GM12874 (cell line): ENCODE measurements around the gene MAML3.

Experiments used
- TF ChIP-seq, protein P1 (sequence below): IDR thresholded peaks from 2 replicates; pipeline ENCODE4 v1.5.1; 2011; ENCODE audit warnings: low read depth, mild to moderate bottlenecking, control low read depth, low read length, moderate library complexity; ENCODE audit not compliant: insufficient read depth

The MAML3 gene

DNA sequence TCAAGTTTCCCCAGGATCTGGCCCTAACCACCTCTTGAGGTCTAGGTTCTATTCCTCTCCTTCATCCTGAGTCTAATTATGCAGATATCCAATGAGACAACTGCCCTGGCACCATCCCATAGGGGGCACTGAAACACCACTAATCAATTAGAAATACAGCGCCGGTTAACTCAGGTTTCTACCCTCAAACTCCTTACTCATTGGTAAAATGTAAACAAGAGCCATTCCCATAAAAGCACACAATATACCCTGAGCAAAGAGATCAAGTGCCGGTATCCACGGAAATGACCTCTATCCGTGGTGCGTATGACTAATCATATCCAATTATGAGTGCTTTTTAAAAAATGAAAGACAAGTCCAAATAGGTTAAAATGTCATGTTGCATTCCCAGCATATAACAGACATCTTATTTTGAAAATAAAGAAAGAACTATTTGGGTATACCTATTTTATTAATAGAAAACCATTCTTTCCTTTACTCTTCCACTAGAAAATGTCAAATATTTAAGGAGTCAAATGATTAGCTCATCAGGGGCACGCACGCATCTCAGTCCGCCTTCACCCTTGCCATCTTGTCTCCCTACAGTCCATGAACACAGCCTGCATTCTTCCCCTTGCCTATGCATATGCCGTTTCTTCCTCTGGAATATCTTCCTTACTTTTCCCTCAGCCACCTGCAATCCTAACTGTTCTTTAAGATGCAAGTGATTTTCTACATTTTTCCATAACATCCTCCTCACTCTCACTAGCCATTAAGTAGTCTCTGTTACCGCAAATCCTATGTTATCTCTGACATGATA, 141.1 kb downstream of the MAML3 start:
- TF ChIP-seq, protein P1, sequence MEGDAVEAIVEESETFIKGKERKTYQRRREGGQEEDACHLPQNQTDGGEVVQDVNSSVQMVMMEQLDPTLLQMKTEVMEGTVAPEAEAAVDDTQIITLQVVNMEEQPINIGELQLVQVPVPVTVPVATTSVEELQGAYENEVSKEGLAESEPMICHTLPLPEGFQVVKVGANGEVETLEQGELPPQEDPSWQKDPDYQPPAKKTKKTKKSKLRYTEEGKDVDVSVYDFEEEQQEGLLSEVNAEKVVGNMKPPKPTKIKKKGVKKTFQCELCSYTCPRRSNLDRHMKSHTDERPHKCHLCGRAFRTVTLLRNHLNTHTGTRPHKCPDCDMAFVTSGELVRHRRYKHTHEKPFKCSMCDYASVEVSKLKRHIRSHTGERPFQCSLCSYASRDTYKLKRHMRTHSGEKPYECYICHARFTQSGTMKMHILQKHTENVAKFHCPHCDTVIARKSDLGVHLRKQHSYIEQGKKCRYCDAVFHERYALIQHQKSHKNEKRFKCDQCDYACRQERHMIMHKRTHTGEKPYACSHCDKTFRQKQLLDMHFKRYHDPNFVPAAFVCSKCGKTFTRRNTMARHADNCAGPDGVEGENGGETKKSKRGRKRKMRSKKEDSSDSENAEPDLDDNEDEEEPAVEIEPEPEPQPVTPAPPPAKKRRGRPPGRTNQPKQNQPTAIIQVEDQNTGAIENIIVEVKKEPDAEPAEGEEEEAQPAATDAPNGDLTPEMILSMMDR: peak; percentile 34; the same call in 1 of the 2 replicates

DNA sequence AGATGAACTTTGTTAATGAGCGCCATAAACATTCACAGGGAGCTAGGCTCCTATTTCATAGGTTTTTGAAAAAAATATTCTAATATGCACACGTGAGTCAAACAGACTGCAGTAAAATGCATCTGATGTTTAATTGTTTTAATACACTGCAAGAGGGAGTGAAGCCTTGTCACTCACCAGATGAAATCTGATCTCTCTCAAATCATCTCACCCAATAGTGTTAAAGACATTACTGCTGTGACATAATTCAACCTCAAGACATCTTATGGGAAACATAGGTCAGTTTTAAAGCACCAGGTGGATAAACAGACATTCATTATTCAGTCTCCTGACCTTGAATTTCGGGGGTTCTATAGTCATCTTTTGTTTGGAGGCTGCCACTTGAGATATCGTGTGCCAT, 148.3 kb downstream of the MAML3 start:
- TF ChIP-seq, protein P1: no peak

DNA sequence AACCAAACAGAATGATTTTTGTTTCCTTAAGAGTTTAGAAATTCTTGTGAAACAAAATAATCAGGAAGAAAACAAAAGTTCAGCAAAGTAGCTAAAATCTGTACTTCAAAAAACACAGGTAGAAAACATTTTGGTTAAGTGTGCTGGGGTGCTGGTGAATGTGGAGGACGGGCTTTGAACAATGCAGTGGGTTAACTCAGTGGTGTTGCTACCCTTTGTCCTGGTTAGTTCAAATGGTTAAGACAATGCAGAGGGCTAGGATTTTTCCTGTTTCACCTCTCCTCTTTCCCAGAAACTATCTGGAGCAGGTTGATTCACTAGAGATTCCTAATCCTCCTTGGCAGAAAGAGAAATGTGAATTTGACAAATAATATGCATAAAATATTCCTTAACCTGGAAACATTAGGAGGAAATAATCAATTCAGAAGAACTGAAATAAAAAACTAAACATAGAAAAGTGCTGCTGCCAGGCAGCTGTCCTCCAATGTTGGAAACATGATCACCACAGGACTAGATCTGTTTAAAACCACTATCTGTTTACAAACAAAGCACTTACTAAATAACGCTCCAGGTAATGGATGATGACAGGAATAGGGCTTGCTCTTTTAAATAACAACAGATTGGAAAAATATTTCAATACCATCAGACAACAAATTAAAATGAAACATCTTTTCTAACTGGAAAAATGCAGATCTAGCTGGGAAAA, 148.9 kb downstream of the MAML3 start:
- TF ChIP-seq, protein P1: no peak

DNA sequence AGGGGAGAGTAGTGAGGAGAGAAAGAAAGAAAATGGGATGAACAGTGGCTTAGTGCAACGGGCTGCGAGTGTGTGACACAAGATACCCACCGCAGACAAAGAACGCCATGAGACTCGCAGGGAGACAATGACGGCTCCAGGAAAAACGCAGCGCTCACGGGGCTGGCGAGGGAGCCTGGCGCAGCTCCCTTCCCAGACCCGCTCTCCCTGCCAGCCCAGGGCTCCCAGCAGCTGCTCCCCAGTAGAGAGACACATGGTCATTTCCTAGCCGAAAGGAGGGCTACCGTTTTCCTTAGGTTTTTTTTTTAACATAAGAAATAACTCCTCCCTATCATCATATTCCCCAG, 149.5 kb downstream of the MAML3 start:
- TF ChIP-seq, protein P1: no peak

DNA sequence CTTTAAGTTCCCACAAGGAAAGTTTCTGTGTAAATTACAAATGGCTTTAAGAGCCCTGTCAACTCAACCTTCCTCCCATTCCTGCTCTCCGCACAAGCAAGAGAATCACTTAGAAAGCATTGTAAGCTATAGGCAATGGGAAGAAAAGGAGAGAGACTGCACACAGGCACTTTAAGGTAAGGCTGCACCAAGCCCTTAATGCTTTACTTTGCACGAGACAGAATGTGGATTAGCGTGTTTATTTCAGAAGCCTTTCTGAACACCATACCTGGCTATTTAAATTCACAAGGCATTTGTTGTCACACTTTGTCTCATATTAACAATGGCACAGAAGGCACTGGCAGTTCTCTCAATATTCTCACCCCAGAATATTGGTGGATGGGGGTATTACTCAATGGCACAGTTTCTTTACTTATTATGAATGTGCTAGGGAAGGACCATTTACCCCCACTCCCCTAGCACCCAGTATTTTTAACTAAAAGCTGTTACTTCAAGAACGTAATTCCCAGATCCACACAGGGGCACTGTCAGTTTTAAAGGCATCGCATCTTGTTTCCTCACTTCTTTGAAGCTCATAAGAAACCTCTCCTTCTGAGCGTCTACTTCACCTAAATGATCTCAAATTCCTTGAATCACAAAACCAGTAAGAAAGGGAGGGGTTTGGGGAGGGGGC, 150.0 kb downstream of the MAML3 start:
- TF ChIP-seq, protein P1: no peak

DNA sequence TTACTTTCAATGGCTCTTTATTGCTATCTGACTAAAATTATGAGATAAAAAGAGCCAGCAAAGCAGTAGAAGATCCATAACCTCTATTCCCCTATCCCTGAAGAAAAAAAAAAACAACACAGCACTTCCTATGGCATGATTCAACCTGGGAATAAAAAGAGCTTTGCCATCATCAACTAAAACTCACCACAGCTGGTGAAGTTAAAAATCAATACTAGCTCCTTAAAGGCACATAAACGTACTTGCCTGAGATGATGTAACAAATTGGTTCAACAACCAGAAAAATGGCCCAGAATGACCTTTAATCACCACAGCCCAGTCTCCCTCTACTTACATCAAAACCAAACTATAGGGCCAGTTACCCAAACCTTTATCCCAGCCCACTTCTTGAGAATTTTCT, 153.8 kb downstream of the MAML3 start:
- TF ChIP-seq, protein P1: no peak

DNA sequence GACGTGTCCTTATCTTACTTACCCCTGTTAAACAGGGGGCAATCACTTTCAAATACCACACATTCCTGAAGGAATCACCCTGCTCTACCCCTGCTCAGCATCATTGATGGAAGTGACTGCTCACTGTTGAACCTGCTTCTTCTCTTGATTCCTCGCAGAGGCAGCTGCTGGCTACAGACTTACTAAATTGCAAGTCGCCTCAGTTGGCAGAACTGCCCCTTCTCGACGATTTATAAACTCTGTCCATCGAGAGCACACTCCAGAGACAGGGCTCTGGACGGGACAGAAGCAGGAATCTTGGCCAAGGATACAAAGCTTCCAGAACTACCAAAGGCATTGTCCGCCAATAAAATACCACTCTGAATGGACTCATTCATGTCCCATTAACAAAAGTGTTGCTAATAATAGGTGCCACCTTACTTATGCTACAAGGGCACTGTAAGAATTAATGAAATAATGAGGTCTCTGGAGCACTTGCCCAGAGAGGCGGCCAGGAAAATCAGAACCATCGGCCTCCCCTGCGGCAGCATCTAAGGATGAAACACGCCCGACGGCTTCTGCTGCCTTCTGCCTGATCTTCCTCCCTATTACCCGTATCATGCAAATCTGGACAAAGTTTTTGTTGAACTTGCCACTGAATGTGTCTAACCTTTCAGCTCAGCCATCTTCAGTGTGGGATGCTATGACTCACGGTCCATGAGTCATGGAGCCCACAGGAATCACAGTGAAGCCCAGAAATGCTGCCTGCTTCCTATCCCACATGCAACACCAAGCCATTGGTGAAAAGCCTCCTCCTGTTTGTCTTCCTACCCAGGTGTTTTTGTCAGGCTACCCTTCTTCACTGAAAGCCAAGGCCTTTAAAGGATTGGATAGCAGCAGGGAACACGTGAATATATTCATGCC, 164.9 kb downstream of the MAML3 start:
- TF ChIP-seq, protein P1: no peak
